Measurements from ENCODE around the gene MBNL2.

The MBNL2 gene

DNA sequence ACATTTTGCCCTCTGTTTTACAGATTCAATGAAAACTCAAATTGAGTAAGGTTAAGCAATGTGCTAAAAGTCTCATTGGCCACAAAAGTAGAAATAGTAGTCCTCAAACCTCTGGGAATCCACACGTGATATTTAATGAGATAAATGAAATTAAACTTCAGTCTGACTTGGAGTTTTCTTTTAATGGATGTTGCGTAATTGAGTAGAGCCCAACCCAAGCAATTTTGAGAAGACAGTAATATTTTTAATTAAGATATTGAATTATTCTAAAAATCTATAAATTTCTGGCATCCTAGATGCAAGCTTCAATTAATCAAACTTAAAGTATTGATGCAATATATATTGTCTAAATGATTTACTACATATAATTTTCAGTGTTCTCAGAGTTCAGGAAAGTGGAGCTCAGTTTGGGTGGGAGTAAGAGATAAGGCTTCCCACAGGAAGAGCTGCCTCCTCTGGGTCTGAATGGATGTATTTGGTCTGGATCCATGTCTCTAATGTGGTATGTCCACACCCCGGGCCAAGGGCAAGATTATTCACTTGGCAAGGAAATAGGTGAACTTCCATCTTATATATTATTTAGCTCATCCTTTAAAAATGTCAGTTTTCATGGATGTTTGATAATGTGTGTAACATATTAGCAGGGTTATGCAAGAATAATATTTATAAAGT lies 6.9 kb downstream of the MBNL2 start:
- no peak for DNase-seq
- intact Hi-C loops (cut with DNase I) = no loop called here

GRCh38 chr13:97229699-97230098 lies 7.6 kb downstream of the MBNL2 start:
- intact Hi-C loops (cut with DNase I) = no loop called here
- DNase-seq = no peak

DNA sequence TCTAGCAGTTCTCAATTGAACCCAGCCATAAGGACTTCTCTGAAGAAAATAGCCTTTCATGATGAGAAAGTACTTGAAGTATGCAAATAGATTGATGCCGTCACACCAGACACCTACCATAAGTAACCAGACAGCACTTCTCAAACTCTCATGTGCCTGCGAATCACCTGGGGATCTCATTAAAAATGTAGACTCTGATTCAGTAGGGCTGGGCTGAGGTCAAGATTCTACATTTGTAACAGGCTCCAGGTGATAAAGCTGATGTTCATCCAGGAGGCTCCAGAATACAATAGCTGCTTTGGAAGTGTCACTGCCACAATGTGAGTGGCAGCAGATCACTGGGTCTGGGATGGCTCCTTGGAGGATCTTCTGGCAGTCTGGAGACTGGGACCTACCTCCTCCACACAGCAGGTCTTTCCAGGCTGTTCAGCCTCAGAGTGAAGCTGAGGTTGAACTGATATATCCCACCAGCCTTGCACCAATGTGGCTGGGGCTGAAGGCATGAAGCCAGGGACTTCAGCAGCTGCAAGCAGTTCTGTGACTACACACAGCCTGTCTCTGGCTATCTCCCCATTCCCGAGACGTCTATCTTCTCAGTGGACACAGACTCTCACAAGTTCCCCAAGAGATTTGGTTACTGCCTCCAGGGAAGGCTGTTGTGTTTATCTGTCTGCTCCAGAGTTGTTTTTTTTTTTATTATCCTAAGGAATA lies 9.1 kb downstream of the MBNL2 start:
- peak in 5 of 42 donors; percentile 39 to 73 (median 52) for DNase-seq
- intact Hi-C loops (cut with DNase I) = no loop called here

DNA sequence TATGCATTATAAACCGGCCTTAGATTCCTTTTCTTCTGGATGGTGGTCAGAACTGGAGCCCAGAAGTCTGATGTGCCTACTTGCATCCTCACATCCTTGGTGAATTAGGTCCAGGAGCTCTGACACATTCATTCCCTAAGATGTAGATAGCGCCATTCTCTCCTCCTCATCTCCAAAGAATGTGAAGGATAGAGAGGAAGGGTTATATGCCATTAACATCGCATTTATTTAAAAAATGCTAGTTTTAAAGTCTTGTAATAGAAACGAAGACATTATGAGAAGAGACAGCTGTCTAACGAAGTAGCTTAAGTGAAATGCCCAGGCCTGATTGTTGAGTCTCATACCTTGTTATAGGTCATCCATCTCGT lies 9.7 kb downstream of the MBNL2 start:
- intact Hi-C loops (cut with DNase I) = no loop called here
- no peak for DNase-seq

DNA sequence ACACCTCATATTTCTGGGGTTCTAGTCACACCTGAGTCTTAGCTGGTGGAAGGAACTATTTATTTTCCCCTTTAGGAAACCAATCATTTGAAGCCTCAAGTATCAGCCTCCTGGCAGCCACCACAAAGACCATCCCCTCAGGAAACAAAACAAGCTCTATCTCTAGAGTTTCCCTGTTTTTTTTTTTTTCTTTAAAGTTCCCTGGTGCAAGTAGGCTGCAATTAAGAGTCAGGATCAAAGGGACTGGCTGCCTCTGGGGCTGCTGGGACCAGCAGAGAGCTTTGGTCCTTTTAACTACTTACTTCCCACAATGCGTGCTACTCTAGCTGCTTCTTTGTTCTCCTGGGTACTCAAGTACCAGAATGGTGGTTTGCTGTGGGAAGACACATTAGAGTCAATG lies 11.4 kb downstream of the MBNL2 start:
- intact Hi-C loops (cut with DNase I) = no loop called here

DNA sequence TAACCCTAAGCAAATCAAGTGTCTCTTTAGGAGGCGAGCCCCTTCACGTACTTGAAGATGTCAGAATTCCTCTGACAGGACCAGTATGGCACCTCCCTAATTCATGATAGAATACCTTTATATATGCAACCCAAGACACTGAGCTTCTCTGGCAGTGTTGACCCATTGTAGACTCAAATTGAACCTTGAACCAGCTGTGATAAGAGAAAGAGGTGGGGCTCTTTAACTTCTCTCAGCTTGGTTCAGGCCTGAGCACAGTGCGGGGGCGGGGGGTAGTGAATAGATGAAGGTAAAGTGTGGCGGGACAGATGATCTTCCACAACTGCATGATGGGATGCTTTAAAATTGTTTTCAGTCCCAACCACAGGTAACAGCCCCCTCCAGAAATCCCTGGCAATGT lies 12.1 kb downstream of the MBNL2 start:
- intact Hi-C loops (cut with DNase I) = no loop called here

More for the DNA sequence above, 11.4 kb downstream of the MBNL2 start:
- no peak for DNase-seq

DNA sequence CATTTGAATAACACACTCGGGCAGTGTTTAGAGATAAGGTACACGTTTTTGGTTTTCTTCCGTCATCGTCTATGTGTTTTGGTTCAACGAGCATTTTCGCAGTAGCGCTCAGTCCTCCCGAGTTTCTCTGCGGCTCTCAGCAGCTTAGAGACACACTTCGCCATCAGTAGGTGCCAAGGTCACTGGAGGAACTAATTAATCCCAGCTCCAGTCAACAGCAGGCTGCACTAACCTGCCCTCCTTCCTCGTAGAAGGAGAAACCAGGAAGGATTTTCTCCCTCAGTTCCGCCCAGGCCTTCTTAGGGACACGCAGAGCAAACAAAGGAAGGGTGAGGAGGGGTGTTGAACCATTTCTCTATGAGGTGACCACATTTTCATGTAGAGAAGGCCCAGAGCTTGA lies 12.6 kb downstream of the MBNL2 start:
- intact Hi-C loops (cut with DNase I) = no loop called here
- no peak for DNase-seq

More for the DNA sequence above, 12.1 kb downstream of the MBNL2 start:
- no peak for DNase-seq

- intact Hi-C loops (cut with DNase I) = no loop called here
- peak in 9 of 42 donors; percentile 43 to 78 (median 55) for DNase-seq
Observed at GRCh38 chr13:97235549-97236231, 13.6 kb downstream of the MBNL2 start.

- DNase-seq = no peak
- intact Hi-C loops (cut with DNase I) = no loop called here
Observed at GRCh38 chr13:97237388-97237787, 15.3 kb downstream of the MBNL2 start.

DNA sequence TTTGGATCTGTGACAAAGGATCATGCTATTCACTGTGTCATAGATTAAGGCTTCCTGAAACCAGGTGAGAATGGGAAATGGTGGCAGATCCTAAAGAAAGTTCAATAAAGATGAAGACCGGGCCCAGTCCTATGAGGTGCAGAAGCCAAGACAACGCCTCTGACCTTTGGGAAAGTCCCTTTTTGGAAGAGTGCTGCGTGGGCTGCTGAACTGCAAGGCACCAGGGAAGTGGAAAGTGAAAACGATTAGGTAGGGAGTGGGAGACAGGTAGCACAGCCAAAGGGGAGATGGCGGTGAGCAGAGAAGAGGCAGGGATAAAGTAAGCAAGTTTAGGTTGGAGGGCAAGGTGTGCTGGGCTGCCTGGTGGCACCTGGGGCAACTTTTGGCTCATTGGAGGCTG lies 16.3 kb downstream of the MBNL2 start:
- intact Hi-C loops (cut with DNase I) = no loop called here
- no peak for DNase-seq

DNA sequence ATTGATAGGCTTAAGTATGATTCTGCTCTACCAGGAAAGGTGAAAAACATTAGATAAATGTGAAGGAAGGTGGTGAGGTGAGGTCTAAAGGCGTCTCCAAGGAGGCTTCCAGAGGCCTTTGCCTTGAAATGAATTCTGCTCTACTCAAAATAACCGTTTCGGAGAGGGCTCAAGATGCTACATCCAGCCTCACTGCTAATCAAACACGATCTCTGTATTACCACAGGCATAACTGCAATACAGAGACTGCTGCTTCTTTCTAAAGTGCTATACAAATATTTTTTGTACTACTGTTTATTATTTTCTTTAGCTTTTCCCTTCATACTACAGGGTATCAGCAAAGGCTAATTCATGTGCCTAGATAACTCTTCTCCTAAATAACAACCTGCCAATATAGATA lies 16.8 kb downstream of the MBNL2 start:
- intact Hi-C loops (cut with DNase I) = no loop called here
- no peak for DNase-seq

DNA sequence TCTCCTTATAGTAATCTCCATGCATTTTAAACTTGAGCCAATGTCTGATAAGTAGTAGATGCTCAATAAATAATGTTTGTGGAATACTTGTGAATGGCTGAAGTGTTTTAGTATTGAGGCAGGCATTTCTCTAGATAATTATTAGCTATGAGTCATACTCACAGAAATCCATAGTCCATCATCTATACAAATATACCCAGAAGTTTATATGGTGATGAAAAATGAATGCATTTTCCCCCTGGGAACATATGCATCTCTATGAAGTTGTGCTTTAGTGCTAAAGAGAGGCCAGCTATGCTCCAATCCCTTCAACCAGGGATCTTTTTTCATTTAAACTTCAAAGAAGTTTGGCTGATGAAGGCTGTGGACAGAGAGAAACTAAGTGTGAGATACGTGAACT lies 17.2 kb downstream of the MBNL2 start:
- intact Hi-C loops (cut with DNase I) = no loop called here
- DNase-seq = no peak

DNA sequence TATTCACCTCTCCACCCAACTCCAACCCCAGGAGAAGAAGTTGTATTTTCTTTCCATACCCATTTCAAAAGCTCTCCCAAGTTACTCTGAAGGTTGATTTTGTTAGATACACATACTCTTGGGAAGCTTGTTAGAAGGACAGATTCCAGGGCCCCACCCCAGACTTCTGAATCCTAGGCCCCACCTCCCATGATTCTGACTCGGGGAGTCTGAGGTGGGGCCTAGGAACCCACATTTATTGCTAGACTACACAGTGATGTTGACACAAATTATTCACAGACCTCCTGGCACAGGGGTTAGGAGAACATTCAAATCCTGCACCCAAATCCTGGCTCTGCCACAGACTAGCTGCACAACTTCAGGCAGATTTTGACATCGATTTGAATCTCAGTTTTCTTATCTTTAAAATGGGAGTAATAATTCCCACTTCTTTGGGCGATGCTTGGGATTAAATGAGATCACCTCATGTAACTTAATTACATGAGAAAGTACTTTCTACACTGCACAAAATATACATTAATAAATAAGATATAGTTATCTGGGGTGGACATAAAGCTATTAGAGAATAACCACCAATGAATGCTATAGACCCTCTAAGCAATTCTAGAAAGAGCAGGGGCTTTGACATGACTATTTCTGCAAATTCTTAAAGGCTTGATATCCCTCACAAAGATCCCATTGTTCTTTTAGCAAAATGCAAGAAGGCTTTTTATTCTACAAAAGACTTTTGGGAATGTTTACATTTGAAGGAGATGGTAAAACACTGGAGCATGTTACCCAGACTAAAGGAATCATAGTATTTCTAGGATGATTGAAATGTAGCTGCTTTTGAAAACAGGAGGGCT lies 18.0 kb downstream of the MBNL2 start:
- intact Hi-C loops (cut with DNase I) = no loop called here
- DNase-seq = no peak

- intact Hi-C loops (cut with DNase I) = no loop called here
- DNase-seq = no peak
Observed at GRCh38 chr13:97240788-97241734, 18.9 kb downstream of the MBNL2 start.

GRCh38 chr13:97241761-97242160 lies 19.6 kb downstream of the MBNL2 start:
- intact Hi-C loops (cut with DNase I) = no loop called here
- DNase-seq = no peak

- peak; percentile 77 to 97 (median 92) for DNase-seq
- intact Hi-C loops (cut with DNase I) = no loop called here
Observed at GRCh38 chr13:97242755-97243497, 20.8 kb downstream of the MBNL2 start.

DNA sequence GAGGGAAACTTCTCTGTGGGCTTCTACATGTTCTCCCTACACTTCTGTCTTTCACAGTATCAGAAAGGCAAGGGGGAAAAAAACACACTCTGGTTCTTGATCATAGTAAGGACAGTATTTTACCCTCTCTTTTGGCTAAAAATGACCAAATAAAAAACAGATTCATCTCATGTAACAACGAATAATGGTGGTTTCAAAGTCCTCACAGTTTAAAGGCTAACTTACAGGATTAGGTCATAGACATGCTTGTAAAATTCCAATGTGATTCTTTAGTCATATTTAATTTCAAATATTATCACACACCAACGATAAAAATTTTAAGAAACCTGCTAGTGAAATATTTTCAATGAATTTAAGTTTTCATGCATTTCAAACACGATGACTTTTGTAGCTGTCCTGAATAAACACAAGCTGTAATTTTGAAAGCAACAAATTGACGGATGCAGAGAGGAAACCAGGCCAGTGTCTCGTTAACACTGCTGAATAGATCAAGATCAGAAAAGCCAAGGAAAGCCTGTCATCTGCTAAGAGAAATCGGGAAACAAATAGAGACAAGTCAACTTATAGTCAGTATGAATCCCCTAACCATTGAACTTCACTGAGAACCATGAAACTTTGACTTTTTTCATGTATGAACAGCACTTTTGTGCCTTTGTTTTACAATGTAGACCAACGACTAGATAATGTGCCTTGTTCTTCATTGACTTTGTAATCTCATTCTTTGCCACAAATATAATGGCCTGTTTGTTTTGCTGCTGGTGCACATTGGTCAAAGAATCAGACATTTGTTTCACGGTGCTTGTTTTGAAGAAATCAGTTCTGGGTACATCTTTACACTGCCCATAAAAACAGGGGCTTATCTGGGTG lies 22.0 kb downstream of the MBNL2 start:
- peak in 3 of 42 donors; percentile 40 to 77 (median 63) for DNase-seq
- intact Hi-C loops (cut with DNase I) = no loop called here

Measured in head of caudate nucleus (tissue), 42 donors.